H9 (cell line): ENCODE measurements around the gene DNAJC17. TPM values are rescaled to one million over a fixed set of nuclear protein-coding genes. Genes with fewer than 3 reads are reported as not detected.

Experiments used
- DNase-seq: peaks from one replicate; pipeline ENCODE4 v3.0.0-alpha.2; 2017
- H2AFZ ChIP-seq: one replicate; pipeline ENCODE4 v1.6.1; 2013; ENCODE audit warnings: mild to moderate bottlenecking, low read length, control low read depth, moderate library complexity
- H2AK5ac ChIP-seq: 2 replicates; pipeline ENCODE4 v1.6.1; 2013; ENCODE audit warnings: low read length, control low read depth, mixed read lengths; ENCODE audit not compliant: insufficient read length
- H2BK120ac ChIP-seq: one replicate; pipeline ENCODE4 v1.6.1; 2013; ENCODE audit warnings: low read depth, mild to moderate bottlenecking, low read length, control low read depth, inconsistent platforms; ENCODE audit not compliant: poor library complexity, severe bottlenecking
- H2BK12ac ChIP-seq: 2 replicates; pipeline ENCODE4 v1.6.1; 2013; ENCODE audit warnings: low read length, control low read depth, mixed read lengths, low read depth; ENCODE audit not compliant: insufficient read length
- H2BK15ac ChIP-seq: 2 replicates; pipeline ENCODE4 v1.6.1; 2013; ENCODE audit warnings: low read depth, low read length, control low read depth
- H2BK20ac ChIP-seq: one replicate; pipeline ENCODE4 v1.6.1; 2013; ENCODE audit warnings: low read depth, mild to moderate bottlenecking, low read length, control low read depth, inconsistent platforms; ENCODE audit not compliant: poor library complexity, severe bottlenecking
- H2BK5ac ChIP-seq: 2 replicates; pipeline ENCODE4 v1.6.1; 2013; ENCODE audit warnings: low read length, control low read depth, mixed read lengths; ENCODE audit not compliant: insufficient read length
- H3K14ac ChIP-seq: 2 replicates; pipeline ENCODE4 v1.6.1; 2013; ENCODE audit warnings: low read length, control low read depth; ENCODE audit not compliant: insufficient read depth
- H3K18ac ChIP-seq: 2 replicates; pipeline ENCODE4 v1.6.1; 2013; ENCODE audit warnings: low read depth, mild to moderate bottlenecking, mixed read lengths, low read length, control low read depth; ENCODE audit not compliant: insufficient read length
- H3K23ac ChIP-seq: 2 replicates; pipeline ENCODE4 v1.6.1; 2013; ENCODE audit warnings: low read length, control low read depth, mixed read lengths, low read depth; ENCODE audit not compliant: insufficient read length
- H3K23me2 ChIP-seq: 2 replicates; pipeline ENCODE4 v1.6.1; 2013; ENCODE audit warnings: low read depth, mild to moderate bottlenecking, mixed read lengths, low read length, control low read depth; ENCODE audit not compliant: insufficient read length, poor library complexity, severe bottlenecking
- H3K27ac ChIP-seq: 2 replicates; pipeline ENCODE4 v1.5.1; 2013; ENCODE audit warnings: low read length, control low read depth, mixed read lengths, low read depth; ENCODE audit not compliant: insufficient read length
- H3K27me3 ChIP-seq: 2 replicates; pipeline ENCODE4 v1.6.1; 2013; ENCODE audit warnings: low read length, control low read depth, inconsistent platforms; ENCODE audit not compliant: insufficient read depth
- H3K4ac ChIP-seq: 2 replicates; pipeline ENCODE4 v1.6.1; 2013; ENCODE audit warnings: low read depth, mild to moderate bottlenecking, control low read depth, inconsistent platforms, low read length, moderate library complexity
- H3K4me1 ChIP-seq: 2 replicates; pipeline ENCODE4 v1.6.1; 2013; ENCODE audit warnings: low read length, control low read depth, inconsistent platforms; ENCODE audit not compliant: insufficient read depth
- H3K4me2 ChIP-seq: 2 replicates; pipeline ENCODE4 v1.6.1; 2013; ENCODE audit warnings: low read length, control low read depth, mixed read lengths; ENCODE audit not compliant: insufficient read length, insufficient read depth
- H3K56ac ChIP-seq: 2 replicates; pipeline ENCODE4 v1.6.1; 2013; ENCODE audit warnings: low read depth, mild to moderate bottlenecking, mixed read lengths, low read length, control low read depth; ENCODE audit not compliant: insufficient read length
- H3K79me1 ChIP-seq: 2 replicates; pipeline ENCODE4 v1.6.1; 2013; ENCODE audit warnings: low read depth, mild to moderate bottlenecking, moderate library complexity, low read length, control low read depth, inconsistent platforms; ENCODE audit not compliant: insufficient read depth, poor library complexity, severe bottlenecking
- H3K79me2 ChIP-seq: 2 replicates; pipeline ENCODE4 v1.6.1; 2013; ENCODE audit warnings: low read length, control low read depth, inconsistent platforms; ENCODE audit not compliant: insufficient read depth
- H3K9ac ChIP-seq: 2 replicates; pipeline ENCODE4 v1.6.1; 2013; ENCODE audit warnings: low read length, control low read depth, mixed read lengths; ENCODE audit not compliant: insufficient read length; ENCODE audit errors: extremely low read depth
- H3K9me3 ChIP-seq: one replicate; pipeline ENCODE4 v1.6.1; 2013; ENCODE audit warnings: low read depth, low read length, inconsistent platforms; ENCODE audit not compliant: control insufficient read depth
- H3T11ph ChIP-seq: one replicate; pipeline ENCODE4 v1.6.1; 2013; ENCODE audit warnings: mild to moderate bottlenecking, low read length, control low read depth, inconsistent platforms
- H4K20me1 ChIP-seq: one replicate; pipeline ENCODE4 v1.6.1; 2013; ENCODE audit not compliant: control insufficient read depth, insufficient read length, insufficient read depth
- H4K5ac ChIP-seq: 2 replicates; pipeline ENCODE4 v1.6.1; 2013; ENCODE audit warnings: low read depth, mild to moderate bottlenecking, mixed read lengths, low read length, control low read depth; ENCODE audit not compliant: insufficient read length
- H4K8ac ChIP-seq: replicated peaks from 2 replicates; pipeline ENCODE4 v1.6.1; 2013; ENCODE audit warnings: low read length, control low read depth, mixed read lengths, low read depth; ENCODE audit not compliant: insufficient read length
- H4K91ac ChIP-seq: 2 replicates; pipeline ENCODE4 v1.6.1; 2013; ENCODE audit warnings: low read depth, mild to moderate bottlenecking, moderate library complexity, mixed read lengths, low read length, control low read depth; ENCODE audit not compliant: insufficient read length
- H3K27ac Mint-ChIP-seq, 3 experiments: 2 replicates in 2 of 3; 3 replicates in 1 of 3; pipeline ENCODE4 v1.8.0; 2020 to 2021; ENCODE audit warnings: mixed read lengths in 3 of 3, mild to moderate bottlenecking in 1 of 3, moderate library complexity in 1 of 3
- H3K27me3 Mint-ChIP-seq: 2 replicates; pipeline ENCODE4 v1.8.0; 2021; ENCODE audit warnings: low read depth, mild to moderate bottlenecking, moderate library complexity, mixed read lengths
- H3K36me3 Mint-ChIP-seq, 3 experiments: 2 replicates in 2 of 3; 3 replicates in 1 of 3; pipeline ENCODE4 v1.8.0; 2020 to 2021; ENCODE audit warnings: low read depth in 3 of 3, mixed read lengths in 3 of 3; ENCODE audit not compliant: insufficient read depth in 1 of 3
- H3K4me1 Mint-ChIP-seq, 2 experiments: 2 replicates each; pipeline ENCODE4 v1.8.0; 2020; ENCODE audit warnings: mixed read lengths in 2 of 2
- H3K4me3 Mint-ChIP-seq, 2 experiments: 2 replicates in 1 of 2; 3 replicates in 1 of 2; pipeline ENCODE4 v1.8.0; 2020 to 2021; ENCODE audit warnings: mild to moderate bottlenecking in 2 of 2, mixed read lengths in 2 of 2, moderate library complexity in 1 of 2
- H3K9me3 Mint-ChIP-seq, 2 experiments: 2 replicates in 1 of 2; 3 replicates in 1 of 2; pipeline ENCODE4 v1.8.0; 2020; ENCODE audit warnings: mild to moderate bottlenecking in 2 of 2, mixed read lengths in 2 of 2, moderate library complexity in 1 of 2
- WGBS: extraction: QIAGEN DNeasy Blood & Tissue Kit; methylation state at CpG from one replicate; pipeline ENCODE4 v1.1.7; 2013; ENCODE audit warnings: missing lambda C conversion rate, low lambda C conversion rate, mixed read lengths; ENCODE audit not compliant: insufficient read length; ENCODE audit errors: extremely low coverage; 5-methylcytosine and 5-hydroxymethylcytosine counted together
- total RNA-seq: library from RNA; stranded (reverse); gene quantifications from 2 replicates; pipeline ENCODE4 v1.2.1, GENCODE V29; 2021
- TF ChIP-seq, protein P1 (sequence below): fragments of 200-600 bp; sonication (generic); conservative IDR thresholded peaks from 3 replicates; pipeline ENCODE4 v1.8.0; 2021; ENCODE audit warnings: antibody characterized with exemption, mild to moderate bottlenecking

DNAJC17 gene
- total RNA-seq, 1 experiment from 2014 or later, result 38.3 TPM

DNA sequence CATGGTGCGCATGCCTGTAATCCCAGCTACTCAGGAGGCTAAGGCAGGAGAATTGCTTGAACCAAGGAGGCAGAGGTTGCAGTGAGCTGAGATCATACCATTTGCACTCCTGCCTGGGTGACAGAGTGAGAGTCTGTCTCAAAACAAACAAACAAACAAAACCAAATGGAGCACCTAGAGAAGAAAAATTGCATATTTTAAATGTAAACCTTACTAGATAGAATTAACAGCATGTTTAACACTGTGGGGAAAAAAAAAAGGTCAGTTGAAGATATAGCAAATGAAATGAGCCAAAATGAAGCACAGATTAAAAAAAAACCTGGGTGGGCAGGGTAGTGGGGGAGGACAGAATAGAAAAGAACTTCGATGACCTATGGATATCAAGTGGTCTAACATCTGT is 13.9 kb upstream of the DNAJC17 start:
- Mint-ChIP-seq H3K4me3 (no peak overlapping the region), H3K27ac (peak overlapping the region in 1 of 3 experiments; percentile 23; a peak in 2 of 7 replicates), H3K36me3 (no peaks in the 10 kb centered on the region; a peak in 1 of 7 replicates), H3K9me3 (no peaks in the 10 kb centered on the region; a peak in 1 of 5 replicates), H3K27me3 (no peaks in the 10 kb centered on the region; the same call in 1 of the 2 replicates), H3K4me1 (no peaks in the 10 kb centered on the region)
- Histone ChIP-seq H3K9me3 (no peaks in the 10 kb centered on the region), H3K79me2 (no peaks in the 10 kb centered on the region), H4K5ac (no peak overlapping the region), H2BK20ac (no peak overlapping the region), H3K4me1 (no peaks in the 10 kb centered on the region), H2BK12ac (no peak overlapping the region), H3K14ac (no peak overlapping the region), H3K9ac (no peak overlapping the region), H4K91ac (no peak overlapping the region), H3K27me3 (no peaks in the 10 kb centered on the region), H2BK5ac (no peak overlapping the region), H4K20me1 (no peaks in the 10 kb centered on the region), H2BK120ac (no peak overlapping the region), H3K79me1 (no peaks in the 10 kb centered on the region), H3K4ac (no peak overlapping the region), H2AK5ac (no peak overlapping the region), H3K23me2 (no peaks in the 10 kb centered on the region), H3K4me2 (no peak overlapping the region), H3K27ac (no peak overlapping the region), H2AFZ (no peak overlapping the region), H4K8ac (no peak overlapping the region), H3K23ac (no peak overlapping the region), H2BK15ac (no peak overlapping the region), H3K56ac (no peak overlapping the region), H3T11ph (no peak overlapping the region), H3K18ac (no peak overlapping the region)
- TF ChIP-seq, protein P1, sequence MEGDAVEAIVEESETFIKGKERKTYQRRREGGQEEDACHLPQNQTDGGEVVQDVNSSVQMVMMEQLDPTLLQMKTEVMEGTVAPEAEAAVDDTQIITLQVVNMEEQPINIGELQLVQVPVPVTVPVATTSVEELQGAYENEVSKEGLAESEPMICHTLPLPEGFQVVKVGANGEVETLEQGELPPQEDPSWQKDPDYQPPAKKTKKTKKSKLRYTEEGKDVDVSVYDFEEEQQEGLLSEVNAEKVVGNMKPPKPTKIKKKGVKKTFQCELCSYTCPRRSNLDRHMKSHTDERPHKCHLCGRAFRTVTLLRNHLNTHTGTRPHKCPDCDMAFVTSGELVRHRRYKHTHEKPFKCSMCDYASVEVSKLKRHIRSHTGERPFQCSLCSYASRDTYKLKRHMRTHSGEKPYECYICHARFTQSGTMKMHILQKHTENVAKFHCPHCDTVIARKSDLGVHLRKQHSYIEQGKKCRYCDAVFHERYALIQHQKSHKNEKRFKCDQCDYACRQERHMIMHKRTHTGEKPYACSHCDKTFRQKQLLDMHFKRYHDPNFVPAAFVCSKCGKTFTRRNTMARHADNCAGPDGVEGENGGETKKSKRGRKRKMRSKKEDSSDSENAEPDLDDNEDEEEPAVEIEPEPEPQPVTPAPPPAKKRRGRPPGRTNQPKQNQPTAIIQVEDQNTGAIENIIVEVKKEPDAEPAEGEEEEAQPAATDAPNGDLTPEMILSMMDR, result no peak
- DNase-seq, result no peak
- WGBS, result no CpG with 5 or more reads among the region's 2 CpGs
